Stomach (tissue), 4 donors: ENCODE measurements around the gene CDIP1.

Experiments used
- CTCF ChIP-seq, 7 experiments: fragments of 450-650 bp in 4 of 7; fragments of 200-600 bp in 3 of 7; sonication (generic) in 3 of 7; IDR thresholded peaks; one replicate each; pipeline ENCODE4 v1.5.1; 2016 to 2019; ENCODE audit warnings: antibody characterized with exemption in 7 of 7, control low read depth in 2 of 7, mild to moderate bottlenecking in 1 of 7
- EP300 ChIP-seq: sonication (generic); formaldehyde crosslinking; IDR thresholded peaks from one replicate; pipeline ENCODE4 v1.6.1; 2017; ENCODE audit warnings: antibody characterized with exemption
- POLR2A ChIP-seq, 4 donors: fragments of 450-650 bp; IDR thresholded peaks; one replicate each; pipeline ENCODE4 v1.6.1; 2016; ENCODE audit warnings: antibody characterized with exemption in 4 of 4, control low read depth in 2 of 4, mild to moderate bottlenecking in 1 of 4, moderate library complexity in 1 of 4
- POLR2AphosphoS5 ChIP-seq, 3 donors: sonication (generic); formaldehyde crosslinking; IDR thresholded peaks; one replicate each; pipeline ENCODE4 v1.6.1; 2016; ENCODE audit warnings: antibody characterized with exemption in 3 of 3

- TF ChIP-seq POLR2AphosphoS5 (IDR thresholded peaks at IDR 0.05) (no peak), CTCF (IDR thresholded peaks at IDR 0.05) (no peak), EP300 (no peak), POLR2A (IDR thresholded peaks at IDR 0.05) (no peak)
Observed at GRCh38 chr16:4525634-4526277, 12.8 kb downstream of the CDIP1 start.
